NCI-H2081 (cell line): ENCODE data around the gene TBC1D3B.
"Not testable (repeated sequence)": the region's sequence is repeated elsewhere in the genome, so short reads cannot be mapped to it uniquely, and the experiment has no call there.

Experiments
- DNase-seq, 2 experiments: peaks; one replicate each; lab custom pipeline; 2025; lab: John Stamatoyannopoulos, UW

The TBC1D3B gene

GRCh38 chr17:36128411-36128978, 47.9 kb downstream of the TBC1D3B start:
- no peak for DNase-seq

- DNase-seq = no peak
These were observed 48.5 kb downstream of the TBC1D3B start for GRCh38 chr17:36127911-36128310.

GRCh38 chr17:36127199-36127893, 49.1 kb downstream of the TBC1D3B start:
- DNase-seq = no peak

- DNase-seq = no peak
These were observed 51.3 kb downstream of the TBC1D3B start for GRCh38 chr17:36124879-36125824.

GRCh38 chr17:36123431-36123830, 53.0 kb downstream of the TBC1D3B start:
- DNase-seq = no peak

GRCh38 chr17:36121099-36121498, 55.3 kb downstream of the TBC1D3B start:
- DNase-seq = not testable (repeated sequence)

GRCh38 chr17:36120221-36120620, 56.2 kb downstream of the TBC1D3B start:
- DNase-seq = no peak

GRCh38 chr17:36118477-36119353, 57.7 kb downstream of the TBC1D3B start:
- DNase-seq = no peak

GRCh38 chr17:36117505-36118382, 58.7 kb downstream of the TBC1D3B start:
- DNase-seq = no peak
